HG03558 (cell line): ENCODE data around the gene SH3TC1.

Experiments
- ATAC-seq: cut with Tn5 transposase; IDR thresholded peaks from one replicate; pipeline ENCODE4 v1.9.1; 2021; ENCODE audit warnings: moderate number of reproducible peaks; ENCODE audit not compliant: unreplicated experiment; ENCODE audit errors: extremely low read depth

The SH3TC1 gene

GRCh38 chr4:8197521-8197920 is 1.6 kb upstream of the SH3TC1 start:
- ATAC-seq: no peak

GRCh38 chr4:8198206-8198905 is 734 bp upstream of the SH3TC1 start:
- ATAC-seq: no peak

DNA sequence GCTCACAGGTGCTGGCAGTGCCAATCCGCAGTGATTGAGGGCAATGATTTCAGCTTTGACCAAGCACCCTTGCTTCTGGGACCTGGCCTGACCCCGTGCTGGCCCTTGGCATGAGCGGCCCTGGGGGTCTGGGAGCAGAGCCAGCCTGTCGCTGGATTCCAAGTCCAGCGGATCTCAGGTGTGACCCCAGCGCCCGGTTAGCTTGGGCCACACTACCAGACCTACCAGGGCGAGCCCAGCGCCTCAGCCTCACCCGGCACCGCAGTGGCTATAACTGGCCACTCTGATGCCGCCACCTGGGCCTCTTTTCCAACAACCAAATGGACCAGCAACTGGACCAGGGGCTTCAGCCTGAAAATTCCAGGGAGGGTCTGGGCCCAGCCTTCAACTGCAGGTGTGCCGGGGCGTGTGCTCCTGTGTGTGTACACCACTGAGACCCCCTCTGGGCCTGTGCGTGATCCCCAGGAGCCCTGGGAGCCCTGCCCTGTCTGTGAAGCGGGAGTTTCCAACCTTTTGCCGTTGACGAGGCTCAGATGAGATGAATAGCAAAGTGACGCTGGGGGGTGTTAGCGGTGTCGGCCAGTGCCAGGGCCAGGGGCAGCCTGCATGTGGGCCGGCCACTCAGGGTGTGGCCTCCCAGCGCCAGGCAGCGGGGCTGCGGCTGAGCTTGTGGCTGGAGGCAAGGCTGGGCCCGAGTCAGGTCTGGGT is 658 bp downstream of the SH3TC1 start:
- ATAC-seq: no peak

- ATAC-seq: no peak
Observed at GRCh38 chr4:8200302-8200975, 1.3 kb downstream of the SH3TC1 start.

- no peak for ATAC-seq
Observed at GRCh38 chr4:8201321-8201781, 2.3 kb downstream of the SH3TC1 start.

DNA sequence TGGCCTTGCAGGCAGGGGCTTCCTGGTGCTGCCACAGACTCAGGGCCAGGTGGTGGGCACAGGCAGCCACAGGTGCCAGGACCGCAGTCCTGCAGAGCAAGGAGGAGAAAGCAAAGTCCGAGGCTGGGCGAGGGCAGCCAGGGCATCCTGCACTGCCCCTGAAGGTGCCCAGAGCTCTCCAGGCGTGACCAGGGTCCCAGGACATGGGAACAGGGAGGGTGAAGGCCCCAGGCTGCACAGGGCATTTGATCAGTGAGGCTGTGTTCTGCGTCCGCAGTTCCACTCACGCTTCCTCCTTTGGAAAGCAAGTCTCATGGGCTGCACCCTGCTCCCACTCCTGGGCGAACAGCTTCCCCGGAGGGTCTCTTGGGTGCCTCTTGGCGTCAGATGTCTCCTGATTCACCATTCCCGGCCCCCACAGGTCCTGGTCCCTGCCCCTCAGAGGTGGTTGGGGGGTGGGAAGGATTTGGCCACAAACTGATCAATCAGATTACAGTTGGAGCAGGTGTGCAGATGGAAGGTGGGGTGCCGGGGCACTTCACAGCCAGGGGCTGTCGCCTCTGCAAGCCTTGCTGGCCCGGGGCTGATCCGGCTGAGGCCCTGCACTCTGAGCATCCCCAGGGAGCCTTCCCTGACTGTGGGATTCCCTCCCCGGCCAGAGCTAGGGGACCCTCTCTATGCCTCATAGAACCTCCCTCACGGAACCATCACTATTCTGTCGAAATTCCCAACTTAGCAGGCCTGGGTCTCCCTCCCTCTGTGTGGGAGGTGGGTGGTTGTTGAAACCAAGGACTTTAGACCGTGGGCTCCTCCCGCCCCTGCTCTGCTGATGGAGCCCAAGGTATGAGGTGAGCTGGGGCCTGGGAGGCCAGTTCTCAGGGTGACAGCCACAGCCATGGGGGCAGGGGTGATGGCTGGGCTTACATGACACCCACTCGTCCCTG is 3.3 kb downstream of the SH3TC1 start:
- no peak for ATAC-seq

DNA sequence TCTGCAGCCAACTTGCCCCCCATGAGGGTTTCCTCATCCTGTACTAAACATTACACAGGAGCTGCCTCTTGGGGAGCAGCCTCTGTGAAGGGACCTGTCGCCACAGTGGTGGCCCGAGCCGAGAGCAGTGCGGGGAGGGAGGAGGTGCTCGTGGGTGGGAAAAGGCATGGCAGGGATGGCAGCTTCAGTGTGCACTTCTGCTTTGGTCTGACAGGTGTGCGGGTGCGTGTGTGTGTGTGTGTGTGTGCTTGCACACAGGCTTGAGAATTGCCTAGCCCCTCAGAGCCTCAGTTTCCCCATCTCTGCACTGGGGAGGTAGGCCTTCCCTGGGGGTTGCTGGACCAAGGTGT is 3.9 kb downstream of the SH3TC1 start:
- no peak for ATAC-seq

GRCh38 chr4:8203817-8204216 is 4.7 kb downstream of the SH3TC1 start:
- no peak for ATAC-seq

DNA sequence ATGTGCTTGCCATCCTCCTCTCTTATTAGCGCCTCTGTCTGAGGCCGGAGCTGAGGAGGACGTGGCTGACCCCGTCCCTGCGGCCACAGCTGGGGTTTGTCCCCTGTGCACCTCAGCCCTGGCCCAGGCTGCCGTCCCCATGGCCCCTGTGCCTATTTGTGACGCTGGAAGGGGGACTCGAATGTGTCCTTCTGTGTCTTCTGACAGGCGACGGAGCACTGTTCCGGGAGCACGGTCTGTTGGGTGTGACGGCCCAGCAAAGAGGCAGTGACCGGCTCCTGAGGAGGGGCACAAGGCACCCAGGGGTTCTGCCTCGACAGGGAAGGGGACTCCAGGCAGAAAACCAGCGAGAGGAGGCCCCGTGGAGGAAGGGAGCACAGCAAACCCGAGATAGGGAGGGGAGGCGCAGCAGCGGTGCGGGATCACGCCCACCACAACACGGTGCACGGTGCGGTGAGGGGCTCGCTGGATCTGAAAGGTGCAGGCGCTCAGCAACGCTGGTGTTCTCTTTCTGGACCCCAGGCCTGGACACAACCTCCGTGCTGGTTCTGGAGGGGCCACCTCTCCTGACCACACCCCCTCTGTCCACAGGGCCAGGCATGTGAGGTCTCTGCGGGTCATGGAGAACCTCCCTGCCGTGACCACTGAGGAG is 5.6 kb downstream of the SH3TC1 start:
- ATAC-seq: no peak

- ATAC-seq: no peak
Observed at GRCh38 chr4:8205241-8205707, 6.2 kb downstream of the SH3TC1 start.

DNA sequence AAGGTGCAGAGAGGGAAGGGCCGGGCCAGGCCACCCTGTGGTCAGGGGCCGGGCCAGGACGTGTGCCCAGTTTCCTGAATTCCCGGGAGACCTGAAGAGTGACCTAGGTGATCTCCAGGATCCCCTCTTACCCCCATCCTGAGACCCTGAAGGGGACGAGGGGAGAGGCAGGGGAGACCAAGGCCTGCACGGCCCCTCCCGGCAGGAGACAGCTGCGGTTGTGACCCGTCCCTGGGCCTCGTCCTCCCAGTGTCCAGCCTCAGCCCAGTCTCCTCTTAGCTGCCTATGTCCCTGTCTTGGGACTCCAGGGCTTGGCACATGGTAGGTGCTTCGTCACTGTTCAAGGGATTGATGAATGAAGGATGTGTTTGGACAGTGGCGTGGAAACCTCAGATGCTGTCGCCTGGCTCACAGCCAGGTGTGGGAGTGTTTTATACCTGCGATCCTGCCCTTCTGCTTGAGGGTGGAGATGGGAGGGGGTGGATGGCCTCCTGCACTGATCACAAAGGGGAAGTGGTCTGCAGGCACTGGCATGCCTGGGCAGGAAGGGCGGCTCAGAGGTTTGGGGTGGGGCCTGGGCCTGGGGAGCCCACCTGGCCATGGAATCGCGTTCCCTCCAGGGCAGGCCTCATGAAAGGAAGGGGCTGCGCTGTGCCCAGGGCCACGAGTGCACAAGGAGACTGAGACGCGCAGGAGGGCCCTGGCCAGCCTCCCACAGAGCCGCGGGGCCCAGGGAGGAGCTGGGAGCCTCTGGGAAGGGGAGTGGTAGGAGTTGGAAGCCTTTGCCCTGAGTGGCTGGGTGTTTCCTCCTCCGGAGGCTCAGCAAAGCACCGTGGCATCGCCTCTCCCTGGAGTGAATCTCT is 6.9 kb downstream of the SH3TC1 start:
- no peak for ATAC-seq

GRCh38 chr4:8207314-8207713 is 8.2 kb downstream of the SH3TC1 start:
- ATAC-seq: no peak

DNA sequence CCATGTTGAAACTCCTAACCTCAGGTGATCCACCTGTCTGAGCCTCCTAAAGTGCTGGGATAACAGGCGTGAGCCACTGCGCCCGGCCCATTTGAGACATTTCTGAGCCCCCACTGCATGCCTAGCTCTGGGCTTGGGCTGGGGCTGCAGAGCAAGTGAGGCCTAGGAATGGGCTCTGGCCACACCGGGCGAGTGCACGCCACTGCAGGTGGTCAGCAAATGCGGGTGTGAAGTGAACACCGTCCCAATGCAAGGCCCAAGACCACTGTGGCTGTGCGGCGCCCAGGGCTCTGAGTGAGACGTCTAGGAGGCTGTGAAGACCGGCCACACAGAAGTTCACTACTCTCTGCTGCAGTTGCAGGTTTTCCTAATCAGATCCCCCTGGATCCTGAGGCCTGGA is 9.5 kb downstream of the SH3TC1 start:
- ATAC-seq: no peak

DNA sequence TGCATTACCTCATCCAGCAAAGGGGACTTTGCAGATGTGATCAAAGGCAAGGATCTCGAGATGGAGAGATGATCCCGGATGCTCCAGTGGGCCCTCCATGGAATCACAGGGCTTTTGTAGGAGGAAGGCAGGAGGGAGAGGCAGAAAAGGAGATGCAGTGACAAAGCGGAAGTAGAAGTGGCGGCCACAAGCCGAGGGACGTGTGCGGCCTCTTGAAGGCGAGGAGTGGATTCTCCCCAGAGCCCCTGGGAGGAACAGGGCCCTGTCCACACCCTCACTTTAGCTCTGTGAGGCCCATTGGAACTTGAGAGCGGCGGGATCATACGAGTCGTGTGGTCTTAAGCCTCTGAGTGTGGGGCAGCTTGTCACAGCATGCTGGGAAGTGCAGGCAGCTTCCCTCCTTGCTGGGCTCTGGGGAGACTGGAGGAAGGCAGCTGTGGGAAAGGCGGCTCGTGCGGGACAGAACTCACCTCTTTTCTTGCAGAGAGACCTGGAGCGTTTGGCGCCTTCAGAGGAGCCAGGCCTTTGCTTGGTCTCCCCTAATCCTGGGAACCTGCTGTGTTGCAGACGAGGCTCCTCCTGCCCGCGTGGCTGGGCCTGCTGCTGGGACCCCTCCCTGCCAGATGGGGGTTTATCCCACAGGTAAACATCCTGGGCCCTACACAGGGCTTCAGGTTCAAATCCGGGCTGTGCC is 10.2 kb downstream of the SH3TC1 start:
- no peak for ATAC-seq

DNA sequence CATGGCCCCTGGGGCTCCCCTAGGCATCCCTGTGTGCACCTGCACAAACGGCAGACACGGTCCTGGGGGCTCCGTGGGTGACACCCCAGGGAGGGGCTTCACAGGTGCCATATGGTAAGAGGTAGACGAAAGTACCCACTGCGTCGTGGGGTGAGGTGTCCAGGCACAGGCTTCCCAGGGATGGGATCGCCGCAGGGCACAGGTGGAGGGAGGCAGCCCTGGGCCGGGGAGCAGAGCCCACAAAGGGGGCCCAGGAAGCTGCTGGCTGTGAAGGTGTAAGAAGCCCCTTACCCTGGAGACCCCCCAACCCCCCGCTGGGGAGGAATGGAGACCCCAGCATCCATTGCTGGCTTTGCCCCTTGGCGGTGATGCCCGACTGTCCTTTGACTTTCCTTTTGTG is 10.9 kb downstream of the SH3TC1 start:
- ATAC-seq: no peak

DNA sequence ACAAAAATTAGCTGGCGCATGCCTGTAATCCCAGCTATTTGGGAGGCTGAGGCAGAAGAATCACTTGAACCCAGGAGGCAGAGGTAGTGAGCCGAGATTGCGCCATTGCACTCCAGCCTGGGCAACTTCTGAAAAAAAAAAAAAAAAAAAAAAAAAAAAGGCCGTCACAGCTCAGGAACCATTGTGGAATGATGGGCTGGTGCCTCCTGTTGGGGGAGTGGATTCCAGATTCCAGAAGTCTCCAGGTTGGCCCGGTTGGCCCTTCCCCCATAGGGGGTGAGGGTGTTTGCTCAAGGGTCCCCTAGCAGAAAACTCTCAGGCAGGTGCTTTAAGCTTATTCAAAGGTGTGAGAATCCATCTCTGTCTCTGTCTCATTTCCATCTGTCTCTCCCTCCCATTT is 11.5 kb downstream of the SH3TC1 start:
- ATAC-seq: no peak

DNA sequence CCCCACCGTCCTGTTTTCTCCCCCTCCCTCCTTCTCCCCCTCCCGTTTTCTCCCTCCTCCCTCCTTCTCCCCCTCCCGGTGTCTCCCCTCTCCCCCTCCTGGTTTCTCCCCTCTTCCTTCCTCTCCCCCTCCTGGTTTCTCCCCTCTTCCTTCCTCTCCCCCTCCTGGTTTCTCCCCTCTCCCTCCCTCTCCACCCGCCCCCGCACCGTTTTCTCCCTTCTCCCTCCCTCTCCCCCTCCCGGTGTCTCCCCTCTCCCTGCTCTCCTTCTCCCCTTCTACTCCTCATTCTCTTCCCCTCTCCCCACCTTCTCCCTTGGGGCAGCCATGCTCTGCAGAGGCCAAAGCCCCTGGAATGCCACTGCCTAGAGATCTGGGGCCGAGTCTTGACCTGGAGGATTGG is 12.2 kb downstream of the SH3TC1 start:
- ATAC-seq: no peak
